ENCODE data around the gene CDH26.

- TF ChIP-seq POLR2A (IDR thresholded peaks at IDR 0.05; ENCODE audit: low read depth, low read length) (no peak), POLR2AphosphoS5 (IDR thresholded peaks at IDR 0.05; ENCODE audit: low read length) (no peak), GABPA (IDR thresholded peaks at IDR 0.05; ENCODE audit: low read depth) (no peak), ZNF207 (IDR thresholded peaks at IDR 0.05; ENCODE audit: borderline replicate concordance) (no peak), EZH2 (IDR thresholded peaks at IDR 0.05; ENCODE audit: borderline replicate concordance, control insufficient read depth, low read depth, low read length) (no peak), SIN3A (IDR thresholded peaks at IDR 0.05; ENCODE audit: low read depth, low read length) (no peak), MYC (IDR thresholded peaks at IDR 0.05; ENCODE audit: insufficient read depth, insufficient read length, insufficient replicate concordance, low read length, severe bottlenecking) (no peak), HCFC1 (IDR thresholded peaks at IDR 0.05; ENCODE audit: low read length) (no peak), CHD1 (IDR thresholded peaks at IDR 0.05; ENCODE audit: low read depth, low read length) (no peak), ZNF592 (IDR thresholded peaks at IDR 0.05) (no peak)
These were observed 52.7 kb downstream of the CDH26 start for GRCh38 chr20:60010689-60011458.
